ENCODE measurements around the gene CLDN2. TPM values are rescaled to one million over a fixed set of nuclear protein-coding genes. Genes with fewer than 3 reads are reported as not detected.

Gene CLDN2
- total RNA-seq, 4 donors from 2014 or later, result 1.4 TPM; not detected in 3

GRCh38 chrX:106891762-106892460, 28.3 kb upstream of the CLDN2 start:
- Histone ChIP-seq H3K9me3 (no peaks in the 10 kb centered on the region), H3K27ac (no peak overlapping the region), H3K36me3 (no peaks in the 10 kb centered on the region), H3K4me3 (no peak overlapping the region), H3K27me3 (peaks cover 0 to 5% of the 10 kb centered on the region in 2 donors), H3K4me1 (no peaks in the 10 kb centered on the region)
- no peak for DNase-seq
- no peak for TF ChIP-seq CTCF (IDR thresholded peaks at IDR 0.05)
- no peak for TF ChIP-seq POLR2A (IDR thresholded peaks at IDR 0.05)
- intact Hi-C loops (cut with DNase I; ENCODE audit: low total_unique reads), result no loop called here

- DNase-seq, result peak; percentile 46 to 52
- intact Hi-C loops (cut with DNase I; ENCODE audit: low total_unique reads), result no loop called here
- Histone ChIP-seq H3K4me1 (no peaks in the 10 kb centered on the region), H3K9me3 (no peaks in the 10 kb centered on the region), H3K27me3 (peaks cover 0 to 5% of the 10 kb centered on the region in 2 donors), H3K4me3 (no peak overlapping the region), H3K36me3 (no peaks in the 10 kb centered on the region), H3K27ac (peak overlapping the region; percentile 38 to 53)
- TF ChIP-seq CTCF (IDR thresholded peaks at IDR 0.05), result peak; percentile 58 to 77 (median 63)
- TF ChIP-seq POLR2A (IDR thresholded peaks at IDR 0.05), result no peak
Measured at GRCh38 chrX:106894392-106894909, 25.8 kb upstream of the CLDN2 start.

GRCh38 chrX:106894978-106895452, 25.2 kb upstream of the CLDN2 start:
- TF ChIP-seq POLR2A (IDR thresholded peaks at IDR 0.05) (no peak), CTCF (IDR thresholded peaks at IDR 0.05) (no peak)
- Histone ChIP-seq H3K4me1 (no peaks in the 10 kb centered on the region), H3K36me3 (no peaks in the 10 kb centered on the region), H3K4me3 (no peak overlapping the region), H3K9me3 (no peaks in the 10 kb centered on the region), H3K27ac (peak overlapping the region; percentile 38 to 53), H3K27me3 (peaks cover 0 to 5% of the 10 kb centered on the region in 2 donors)
- peak; percentile 33 to 50 for DNase-seq
- intact Hi-C loops (cut with DNase I; ENCODE audit: low total_unique reads), result no loop called here

GRCh38 chrX:106897259-106897658, 22.9 kb upstream of the CLDN2 start:
- intact Hi-C loops (cut with DNase I; ENCODE audit: low total_unique reads), result no loop called here

More at GRCh38 chrX:106897259-106897658, 22.9 kb upstream of the CLDN2 start:
- H3K27me3 ChIP-seq, result peaks cover 0 to 5% of the 10 kb centered on the region in 2 donors
- no peak for DNase-seq
- H3K27ac ChIP-seq, result no peak overlapping the region
- no peak overlapping the region for H3K4me3 ChIP-seq
- H3K4me1 ChIP-seq, result no peaks in the 10 kb centered on the region
- no peaks in the 10 kb centered on the region for H3K36me3 ChIP-seq
- no peak for TF ChIP-seq CTCF (IDR thresholded peaks at IDR 0.05)
- no peak for TF ChIP-seq POLR2A (IDR thresholded peaks at IDR 0.05)
- H3K9me3 ChIP-seq, result no peaks in the 10 kb centered on the region
